GM18858 (cell line): ENCODE data around the gene PLXNA4.

Experiments
- ATAC-seq: cut with Tn5 transposase; IDR thresholded peaks from one replicate; pipeline ENCODE4 v1.9.1; 2021; ENCODE audit not compliant: unreplicated experiment

Gene PLXNA4

GRCh38 chr7:132446666-132447278 is 129.5 kb downstream of the PLXNA4 start:
- ATAC-seq = no peak

GRCh38 chr7:132446260-132446659 is 130.0 kb downstream of the PLXNA4 start:
- no peak for ATAC-seq

DNA sequence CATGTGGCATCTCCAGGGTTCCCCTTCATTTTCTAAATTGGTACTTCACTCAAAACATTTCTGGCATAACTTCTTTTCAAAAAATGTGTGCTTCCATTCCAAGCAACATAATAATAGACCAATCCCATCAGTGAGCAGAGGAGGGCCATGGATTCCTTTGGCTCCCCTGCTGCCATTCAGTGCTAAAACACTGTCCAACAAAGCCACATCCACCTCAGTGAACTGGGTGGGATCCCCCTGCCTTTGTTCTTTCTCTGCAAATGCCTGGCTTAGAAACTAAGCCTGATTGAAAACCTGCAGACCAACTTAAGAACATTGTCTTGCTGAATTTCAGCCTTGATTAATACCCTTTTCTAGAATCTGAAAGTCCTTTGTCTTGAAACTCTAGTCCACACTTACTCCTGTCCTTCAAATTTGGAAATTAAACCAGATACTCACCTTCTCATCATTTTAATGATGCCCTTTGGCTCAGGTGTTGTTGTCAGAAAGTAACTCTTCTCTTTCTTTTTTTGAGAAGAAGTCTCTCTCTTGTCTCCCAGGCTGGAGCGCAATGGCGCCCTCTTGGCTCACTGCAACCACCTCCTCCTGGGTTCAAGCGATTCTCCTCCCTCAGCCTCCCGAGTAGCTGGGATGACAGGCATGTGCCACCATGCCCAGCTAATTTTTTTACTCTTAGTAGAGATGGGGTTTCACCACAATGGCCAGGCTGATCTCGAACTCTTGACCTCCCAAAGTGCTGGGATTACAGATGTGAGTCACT is 132.3 kb downstream of the PLXNA4 start:
- ATAC-seq = no peak

DNA sequence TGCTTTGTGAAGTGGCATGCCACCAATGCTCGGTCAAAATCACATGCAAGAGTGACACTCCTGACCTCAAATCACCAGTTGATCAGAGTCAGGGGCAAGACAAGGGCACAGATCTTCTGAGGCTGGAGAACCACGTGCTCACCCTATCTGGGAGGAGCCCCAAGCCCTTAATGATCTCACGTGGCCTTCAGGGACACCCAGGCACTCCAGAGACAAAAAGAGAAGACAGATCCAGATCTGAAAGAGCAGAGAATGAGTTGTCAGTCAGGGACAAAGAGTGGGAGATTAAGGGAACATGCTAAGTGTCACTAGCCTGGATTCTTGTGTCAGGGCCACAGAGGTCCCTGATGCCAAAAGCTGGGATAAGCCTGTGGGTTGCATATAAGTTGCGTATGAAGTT is 134.3 kb downstream of the PLXNA4 start:
- no peak for ATAC-seq

DNA sequence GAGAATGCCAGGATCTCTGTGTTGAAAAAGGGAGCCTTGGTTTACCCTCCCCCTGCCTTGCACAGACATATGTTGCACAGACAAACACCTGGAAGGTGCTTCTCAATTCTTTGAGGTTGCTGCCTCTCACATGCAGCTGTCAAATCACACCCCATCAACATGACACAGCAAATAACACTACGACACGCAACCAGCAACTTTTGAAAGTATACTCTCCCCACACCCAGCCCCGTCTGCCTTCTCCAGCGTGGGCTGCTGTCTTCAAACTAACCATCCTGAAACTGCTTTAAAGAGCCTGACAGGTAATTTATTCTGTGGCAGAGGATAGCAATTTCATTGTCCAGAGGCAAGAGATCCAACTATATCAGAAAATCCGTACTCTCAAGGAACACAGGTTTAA is 136.1 kb downstream of the PLXNA4 start:
- no peak for ATAC-seq

DNA sequence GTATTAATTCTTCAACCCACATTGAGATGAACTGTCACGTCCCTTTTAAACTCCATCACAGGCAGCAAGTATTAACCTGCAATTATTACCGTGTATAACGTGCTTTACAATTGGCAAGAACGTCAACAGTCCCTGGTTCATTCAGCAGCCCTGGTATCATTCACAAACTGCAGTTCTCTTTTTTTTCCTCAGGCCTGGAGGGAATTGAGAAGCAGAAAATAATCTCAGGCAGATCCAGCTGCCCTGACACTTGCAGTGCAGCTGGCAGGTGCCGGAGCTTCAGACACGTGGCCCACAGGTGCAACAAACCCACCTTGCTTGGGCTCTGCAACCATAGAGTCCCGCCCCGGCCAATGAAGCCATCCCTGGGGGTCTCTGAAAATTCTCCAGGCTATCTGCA is 137.3 kb downstream of the PLXNA4 start:
- no peak for ATAC-seq

DNA sequence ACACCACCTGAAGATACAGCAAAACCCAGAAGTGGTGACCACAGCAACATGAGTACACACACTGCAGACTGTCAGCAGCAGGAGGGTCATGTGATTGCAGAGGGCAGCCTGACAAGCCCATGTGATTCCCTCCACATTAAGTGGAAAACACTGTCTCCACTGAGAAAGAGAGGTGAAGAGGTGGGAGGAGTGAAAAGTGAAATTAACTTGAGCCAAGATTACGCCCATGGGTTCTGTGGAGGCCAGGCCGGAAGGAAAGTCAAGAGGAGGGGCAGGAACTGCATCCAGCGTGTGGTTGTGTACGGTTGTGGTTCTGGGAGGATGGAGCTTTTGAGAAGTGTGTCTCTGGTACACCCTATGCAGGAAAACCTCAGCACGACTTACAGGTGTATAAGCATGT is 138.5 kb downstream of the PLXNA4 start:
- no peak for ATAC-seq

DNA sequence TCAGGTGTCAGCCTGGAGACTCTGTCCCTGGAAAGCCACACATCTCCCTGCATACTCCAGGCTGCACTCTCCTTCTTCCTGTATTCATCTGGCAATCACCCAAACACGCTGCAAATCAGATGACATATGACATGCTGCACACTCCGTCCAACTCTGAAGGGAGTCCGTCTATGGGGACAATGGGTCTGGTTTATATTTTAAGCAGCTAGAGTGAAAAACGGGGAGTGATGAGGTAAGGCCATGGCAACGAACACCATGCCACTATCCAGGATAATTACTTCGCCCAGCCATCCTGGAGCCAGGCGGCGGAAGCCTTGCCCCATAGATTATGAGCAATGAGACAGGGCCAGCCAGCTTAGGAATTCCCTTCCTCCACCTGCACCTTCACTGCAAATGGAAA is 140.1 kb downstream of the PLXNA4 start:
- no peak for ATAC-seq

DNA sequence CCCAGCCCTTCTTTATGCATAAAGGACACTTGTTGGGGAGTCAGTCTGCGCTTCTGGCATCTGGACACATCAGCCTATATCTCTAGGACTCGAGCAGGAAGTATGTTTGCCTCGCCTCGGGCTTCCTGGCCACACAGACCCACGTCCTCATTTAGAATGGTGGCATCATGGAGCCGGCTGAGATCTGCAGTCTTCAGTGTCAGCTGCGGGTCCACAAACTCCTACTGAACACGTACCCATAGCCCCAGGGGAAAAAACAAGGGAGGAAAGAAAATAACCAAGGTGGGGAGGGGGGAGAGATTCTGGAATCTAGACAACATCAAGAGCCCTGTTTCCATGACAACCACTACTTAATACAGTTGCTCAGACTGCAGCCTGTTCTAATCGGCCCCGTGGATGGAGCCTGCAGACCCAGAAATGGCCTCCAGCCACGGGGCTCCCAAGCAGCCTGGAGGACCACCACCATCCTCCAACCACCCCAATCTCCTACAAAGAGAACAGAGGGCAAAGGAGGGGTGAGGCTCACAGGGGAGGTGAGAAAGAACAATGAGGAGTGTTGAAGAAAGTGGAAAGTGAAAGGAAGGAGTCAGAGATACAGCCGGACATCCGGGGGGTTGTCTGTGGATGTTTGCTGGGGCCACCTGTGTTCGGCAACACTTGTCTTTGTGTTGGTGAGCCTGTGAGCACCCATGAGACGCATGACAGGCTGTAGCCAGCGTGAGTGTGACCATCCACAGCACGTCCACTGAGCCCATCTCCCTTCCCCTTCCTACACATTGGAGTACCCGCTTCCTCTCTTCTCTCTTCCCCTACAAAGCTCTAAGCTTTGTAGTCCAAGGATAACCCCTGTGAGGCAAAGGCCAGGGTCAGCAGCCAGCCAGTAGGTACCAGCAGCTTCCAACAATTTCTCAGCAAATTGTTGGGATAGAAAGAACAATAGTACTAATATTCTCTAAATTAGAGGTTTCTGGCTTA is 141.0 kb downstream of the PLXNA4 start:
- no peak for ATAC-seq

DNA sequence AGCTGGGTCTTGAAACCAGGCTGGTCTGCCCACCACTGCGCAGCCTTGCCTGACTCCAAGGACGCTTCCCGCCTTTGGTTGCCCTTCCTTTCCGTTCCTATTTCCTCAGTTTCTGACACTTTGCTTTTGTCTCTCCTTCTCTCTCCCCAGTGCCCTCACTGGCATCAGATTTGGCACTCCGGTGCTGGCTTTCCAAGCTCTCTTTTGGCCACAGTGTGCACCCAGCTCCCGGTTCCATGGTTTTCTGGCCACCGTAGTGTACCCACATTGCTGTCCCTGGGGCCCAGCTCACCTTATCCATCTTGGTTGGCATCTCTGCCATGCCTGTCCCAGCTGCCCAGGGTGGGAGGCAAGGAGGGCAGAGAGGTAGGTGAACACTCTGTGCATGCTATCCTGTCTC is 142.2 kb downstream of the PLXNA4 start:
- no peak for ATAC-seq

- ATAC-seq = no peak
Observed at GRCh38 chr7:132433301-132433700, 143.0 kb downstream of the PLXNA4 start.

DNA sequence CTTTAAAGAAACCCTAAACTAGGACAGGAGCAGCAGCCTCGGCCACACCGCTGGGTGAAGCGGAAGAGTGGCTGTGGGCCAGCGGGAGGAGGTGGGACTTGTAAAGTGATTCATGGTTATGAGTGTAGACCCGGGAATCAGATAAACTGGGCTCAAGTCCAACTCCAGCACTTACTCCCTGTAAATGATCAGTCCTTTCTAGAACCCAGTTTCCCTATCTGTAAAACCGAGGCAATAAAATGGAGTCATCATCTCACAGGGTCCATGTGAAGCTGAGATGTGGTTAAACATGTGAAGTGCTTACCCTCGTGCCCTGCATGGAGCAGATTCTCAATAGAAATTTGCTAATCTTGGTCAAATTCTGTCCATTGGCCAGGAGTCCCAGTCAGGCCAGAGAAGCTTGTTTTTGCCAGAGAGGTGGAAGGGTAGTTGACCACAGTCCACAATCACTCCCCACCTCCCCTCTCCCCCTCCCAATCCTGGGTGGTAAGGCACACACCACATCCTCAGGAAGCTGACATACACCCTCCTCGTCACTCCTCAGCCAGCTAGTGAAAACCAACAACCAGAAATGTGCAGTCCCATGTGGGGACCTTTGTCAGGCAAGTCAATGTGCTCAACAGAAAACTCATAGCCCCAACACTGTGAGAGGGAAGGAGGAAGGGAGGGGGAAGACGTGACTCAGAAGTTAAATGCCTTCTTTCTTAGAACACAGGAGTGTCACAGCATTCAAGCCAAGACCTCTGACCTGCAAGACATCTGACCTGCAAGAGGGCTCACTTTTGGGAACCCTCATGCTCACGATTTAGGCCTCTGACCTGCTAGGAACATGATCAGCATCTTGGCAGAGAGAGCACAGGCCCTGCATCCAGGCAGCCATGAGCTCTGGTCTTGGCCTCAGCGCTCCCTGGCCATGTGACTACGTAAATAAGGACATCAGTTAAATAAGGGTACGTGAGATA is 145.1 kb downstream of the PLXNA4 start:
- no peak for ATAC-seq

DNA sequence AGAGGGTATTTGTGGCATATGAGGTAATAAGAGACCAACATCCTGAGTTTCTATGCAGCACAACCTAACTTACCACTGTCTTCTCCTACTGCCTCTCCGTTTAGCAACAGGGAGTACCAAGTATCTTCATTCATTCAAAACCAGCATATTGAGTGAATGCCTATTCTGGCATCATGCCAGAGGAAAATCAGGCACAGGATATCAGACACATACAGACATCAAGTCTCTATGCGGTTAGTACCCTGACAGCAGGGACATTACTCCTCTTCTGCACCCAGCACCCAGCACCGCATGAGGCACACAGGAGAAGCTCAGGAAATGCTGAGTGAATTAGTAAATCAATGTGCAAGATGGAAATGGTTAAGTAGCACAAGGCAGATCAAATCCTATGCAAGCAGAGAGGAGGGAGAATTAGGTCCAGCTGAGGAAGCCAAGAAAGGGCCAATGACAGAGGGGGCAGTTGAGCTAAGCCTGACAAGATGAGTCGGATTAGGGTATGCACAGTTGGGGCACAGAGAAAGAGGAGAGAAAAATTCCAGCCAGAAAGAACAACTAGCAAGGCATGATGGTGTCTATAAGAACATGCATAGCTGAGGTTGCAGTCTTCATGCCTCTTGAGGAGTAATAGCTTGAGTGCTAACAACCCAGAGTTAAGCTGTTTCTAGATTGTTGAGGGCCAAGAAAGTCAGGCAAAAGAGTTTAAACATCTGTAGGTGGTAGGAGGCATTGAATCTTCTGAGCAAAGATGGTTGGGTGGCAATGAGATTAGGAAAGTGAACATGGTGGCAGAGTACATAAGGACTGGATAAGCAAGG is 146.0 kb downstream of the PLXNA4 start:
- ATAC-seq = no peak

- no peak for ATAC-seq
Observed at GRCh38 chr7:132429181-132429580, 147.1 kb downstream of the PLXNA4 start.

DNA sequence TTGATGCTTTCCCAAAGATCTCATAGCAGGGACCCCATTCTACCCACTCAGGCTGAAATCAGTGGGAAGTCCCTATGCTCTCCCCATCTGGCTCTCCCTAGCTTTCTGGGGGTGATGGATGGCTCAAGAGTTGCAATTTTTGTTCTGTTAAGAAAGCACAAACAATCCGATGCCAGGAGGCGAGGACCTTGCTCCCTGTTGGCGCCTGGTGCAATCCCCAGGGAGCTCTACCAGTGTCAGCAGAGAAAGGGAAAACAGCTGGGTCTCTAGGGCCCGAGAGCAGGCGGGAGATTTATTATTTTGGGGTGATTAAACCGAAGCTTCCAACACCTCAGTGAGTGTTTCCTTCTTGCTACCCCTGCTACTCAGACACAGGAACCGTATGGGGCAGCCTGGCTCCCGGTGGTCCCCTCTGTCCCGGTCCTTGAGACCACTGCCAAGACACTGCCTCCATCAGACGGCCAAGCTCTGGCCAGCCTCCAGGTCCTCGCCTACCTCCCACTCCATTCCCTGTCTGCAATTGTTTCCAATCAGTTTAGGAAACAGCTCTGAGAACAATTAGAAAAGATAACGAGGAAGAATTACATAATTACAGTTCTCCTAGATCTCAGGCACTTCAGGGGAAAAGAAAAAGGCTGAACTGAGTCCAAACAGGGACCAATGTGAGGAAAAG is 147.9 kb downstream of the PLXNA4 start:
- no peak for ATAC-seq

- ATAC-seq = no peak
Observed at GRCh38 chr7:132425942-132426341, 150.3 kb downstream of the PLXNA4 start.

DNA sequence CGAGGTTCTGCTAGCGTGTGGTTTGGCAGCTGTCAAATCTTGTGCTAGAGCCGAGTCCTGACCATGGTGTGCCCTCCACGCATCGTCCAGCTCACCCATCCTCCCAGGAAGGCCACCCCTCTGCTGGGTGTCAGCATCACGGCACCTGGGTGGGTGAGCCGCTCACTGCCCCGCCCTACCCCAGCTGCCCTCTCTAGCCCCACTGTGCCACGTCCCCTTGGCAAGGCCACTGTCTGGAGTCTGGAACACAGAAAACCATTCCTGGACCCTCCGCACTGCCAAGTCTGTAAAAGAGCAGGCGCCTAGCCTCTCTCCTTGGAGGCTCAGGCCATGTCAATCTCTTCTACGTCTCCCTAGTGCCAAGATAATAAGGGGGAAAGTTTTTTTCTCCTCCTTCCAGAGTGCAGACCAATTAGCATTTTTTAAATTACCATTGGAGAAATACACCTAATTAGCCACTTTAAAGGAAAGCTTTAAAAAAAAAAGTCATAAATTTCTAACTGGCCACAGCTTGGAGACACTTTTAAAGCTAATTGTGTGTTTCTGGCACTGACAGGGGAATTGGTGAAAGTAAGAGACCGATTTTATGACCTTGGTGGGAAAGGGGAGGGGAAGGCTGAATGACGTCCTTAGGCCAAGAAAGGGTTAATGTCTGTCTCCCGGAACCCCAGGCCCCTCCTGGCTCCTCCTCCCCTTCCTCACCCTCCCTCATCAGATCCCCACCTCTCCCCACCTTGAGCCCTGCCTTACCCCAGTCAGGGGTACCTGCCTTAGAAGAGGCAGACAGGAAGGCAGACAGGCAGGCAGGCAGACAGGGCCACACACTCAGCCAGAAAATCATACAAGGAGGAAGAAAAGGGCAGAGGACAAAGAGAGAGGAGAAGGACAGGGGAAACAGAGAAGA is 151.2 kb downstream of the PLXNA4 start:
- ATAC-seq = no peak

- ATAC-seq = no peak
Observed at GRCh38 chr7:132424277-132424676, 152.0 kb downstream of the PLXNA4 start.
